GM23338 (cell line): Measurements from ENCODE around the gene DTX1. TPM values are rescaled to one million over a fixed set of nuclear protein-coding genes. Genes with fewer than 3 reads are reported as not detected.

Experiments used
- CTCF ChIP-seq, 2 experiments: fragments of 200-600 bp in 1 of 2; sonication (generic) in 1 of 2; conservative IDR thresholded peaks; 2 replicates each; pipeline versions ENCODE4 v1.5.1 to v1.6.1; 2016 to 2017; ENCODE audit warnings: antibody characterized with exemption in 2 of 2, low read depth in 2 of 2, mild to moderate bottlenecking in 2 of 2, moderate library complexity in 1 of 2
- EZH2 ChIP-seq: fragments of 200-600 bp; sonication (generic); IDR thresholded peaks from one replicate; pipeline ENCODE4 v1.8.0; 2017; ENCODE audit warnings: antibody characterized with exemption, mild to moderate bottlenecking, low read depth; ENCODE audit not compliant: unreplicated experiment
- JUNB ChIP-seq: IDR thresholded peaks from one replicate; pipeline ENCODE4 v1.6.1; 2016; ENCODE audit warnings: antibody characterized with exemption; ENCODE audit not compliant: unreplicated experiment
- NANOG ChIP-seq: IDR thresholded peaks from 2 replicates; pipeline ENCODE4 v1.6.1; 2016; ENCODE audit warnings: antibody characterized with exemption, borderline replicate concordance
- REST ChIP-seq: IDR thresholded peaks from one replicate; pipeline ENCODE4 v1.6.1; 2018; ENCODE audit warnings: antibody characterized with exemption; ENCODE audit not compliant: unreplicated experiment
- ZNF331 ChIP-seq: fragments of 250-450 bp; sonication (Bioruptor Pico); IDR thresholded peaks from 2 replicates; pipeline ENCODE4 v1.5.0; 2020; ENCODE audit warnings: low read depth, mild to moderate bottlenecking, moderate library complexity
- ZNF462 ChIP-seq: fragments of 250-450 bp; sonication (Bioruptor Pico); IDR thresholded peaks from 2 replicates; pipeline ENCODE4 v1.5.0; 2020; ENCODE audit warnings: mild to moderate bottlenecking, moderate library complexity
- polyA plus RNA-seq: library from polyadenylated mRNA; unstranded; fragments of >200 nt; fragmentation: Nextera tagmentation; extraction: Ambion mirVana; gene quantifications from 2 replicates; pipeline ENCODE4 v1.2.1, GENCODE V29; 2016
- total RNA-seq: library from RNA; depleted of rRNA; stranded (reverse); fragments of >200 nt; shearing (Covaris generic); gene quantifications from 2 replicates; pipeline ENCODE4 v1.2.3, GENCODE V29; 2014

The DTX1 gene
- total and polyA plus RNA-seq, 2 experiments from 2014 or later: 1.6 to 9.0 TPM

- no peak for TF ChIP-seq ZNF462
- no peak for TF ChIP-seq JUNB
- TF ChIP-seq CTCF (conservative IDR thresholded peaks at IDR 0.05; ENCODE audit: low read depth in 2 of 2): no peak
- TF ChIP-seq EZH2: no peak
- TF ChIP-seq REST: no peak
- no peak for TF ChIP-seq NANOG
- TF ChIP-seq ZNF331 (CRISPR knock-in tag): no peak
Measured at GRCh38 chr12:113059071-113059595, 2.6 kb downstream of the DTX1 start (continued).
